ENCODE results near the gene CCDC77. TPM values are rescaled to one million over a fixed set of nuclear protein-coding genes. Genes with fewer than 3 reads are reported as not detected.

Gene CCDC77
- total RNA-seq, 1 experiment from 2014 or later, result 21.9 TPM

DNA sequence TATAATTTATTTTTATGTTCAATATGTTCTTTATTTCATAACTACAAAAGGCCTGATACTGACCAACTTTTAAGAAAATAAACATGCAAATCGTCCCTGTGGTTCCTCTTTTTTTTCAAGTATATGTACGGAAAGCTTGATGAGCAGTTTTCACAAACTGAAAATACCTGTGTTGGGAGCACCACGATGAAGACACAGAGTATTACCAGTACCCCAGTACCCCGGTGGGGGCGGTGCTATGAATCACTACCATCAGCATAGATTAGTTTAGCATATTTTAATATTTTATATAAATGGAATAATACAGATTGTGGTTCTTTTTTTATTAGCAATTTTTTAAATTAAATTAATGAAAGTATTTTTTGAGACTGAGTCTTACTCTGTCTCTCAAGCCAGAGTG lies 65.3 kb downstream of the CCDC77 start:
- Histone ChIP-seq H2BK120ac (ENCODE audit: low read depth, low read length, poor library complexity, severe bottlenecking) (no peak overlapping the region), H2AK5ac (ENCODE audit: insufficient read length, low read length) (no peak overlapping the region), H4K20me1 (ENCODE audit: control insufficient read depth, insufficient read depth, insufficient read length) (no peaks in the 10 kb centered on the region), H3T11ph (ENCODE audit: low read length) (no peak overlapping the region), H3K4me2 (ENCODE audit: insufficient read depth, insufficient read length, low read length) (no peak overlapping the region), H3K4me1 (ENCODE audit: insufficient read depth, low read length) (0 out of 2 replicates have a peak, but pooled peaks cover 4% of the 10 kb centered on the region), H2AFZ (ENCODE audit: low read length) (no peak overlapping the region), H3K23ac (ENCODE audit: insufficient read length, low read depth, low read length) (no peak overlapping the region), H3K27ac (ENCODE audit: insufficient read length, low read depth, low read length) (no peak overlapping the region), H3K4ac (ENCODE audit: low read depth, low read length) (no peak overlapping the region), H2BK5ac (ENCODE audit: insufficient read length, low read length) (no peak overlapping the region), H3K79me2 (ENCODE audit: insufficient read depth, low read length) (no peaks in the 10 kb centered on the region), H2BK12ac (ENCODE audit: insufficient read length, low read depth, low read length) (no peak overlapping the region), H3K9ac (ENCODE audit: extremely low read depth, insufficient read length, low read length) (no peak overlapping the region), H3K56ac (ENCODE audit: insufficient read length, low read depth, low read length) (no peak overlapping the region), H2BK20ac (ENCODE audit: low read depth, low read length, poor library complexity, severe bottlenecking) (no peak overlapping the region), H4K91ac (ENCODE audit: insufficient read length, low read depth, low read length) (no peak overlapping the region), H3K14ac (ENCODE audit: insufficient read depth, low read length) (no peak overlapping the region), H3K79me1 (ENCODE audit: insufficient read depth, low read depth, low read length, poor library complexity, severe bottlenecking) (no peaks in the 10 kb centered on the region), H4K8ac (replicated peaks; ENCODE audit: insufficient read length, low read depth, low read length) (no peak overlapping the region), H3K18ac (ENCODE audit: insufficient read length, low read depth, low read length) (no peak overlapping the region), H3K27me3 (ENCODE audit: insufficient read depth, low read length) (no peaks in the 10 kb centered on the region), H3K23me2 (ENCODE audit: insufficient read length, low read depth, low read length, poor library complexity, severe bottlenecking) (no peaks in the 10 kb centered on the region), H4K5ac (ENCODE audit: insufficient read length, low read depth, low read length) (no peak overlapping the region), H3K9me3 (ENCODE audit: control insufficient read depth, low read depth, low read length) (no peaks in the 10 kb centered on the region), H2BK15ac (ENCODE audit: low read depth, low read length) (no peak overlapping the region)
- H3K4me3 Mint-ChIP-seq, result no peak overlapping the region
- WGBS (ENCODE audit: extremely low coverage, insufficient read length, low lambda C conversion rate), result no CpG with 5 or more reads among the region's 5 CpGs
- H3K27ac Mint-ChIP-seq, result no peak overlapping the region
- H3K27me3 Mint-ChIP-seq (ENCODE audit: low read depth), result peaks cover 8% of the 10 kb centered on the region
- peaks cover 3 to 7% (median 7%) of the 10 kb centered on the region in 3 experiments; a peak in 4 of 7 replicates for H3K36me3 Mint-ChIP-seq (ENCODE audit: insufficient read depth in 1 of 3, low read depth in 3 of 3)
- no peak for DNase-seq
- H3K9me3 Mint-ChIP-seq, result no peaks in the 10 kb centered on the region
- peaks cover 17 to 22% of the 10 kb centered on the region in 2 experiments for H3K4me1 Mint-ChIP-seq
- no peak for TF ChIP-seq CTCF (conservative IDR thresholded peaks at IDR 0.05)

Data from H9 (cell line).